Endothelial cell of umbilical vein (primary cell): ENCODE measurements around the gene WDR18. TPM values are rescaled to one million over a fixed set of nuclear protein-coding genes. Genes with fewer than 3 reads are reported as not detected.

Source experiments
- BruUV-seq: library from RNA; stranded (reverse); fragments of 400-500 nt; replicated peaks from 2 replicates; lab custom pipeline; 2021; lab: Mats Ljungman, UMichigan
- CTCF ChIA-PET: fragments of 300-600, 350-600 bp; sonication (Branson Sonifier 250); formaldehyde crosslinking; loops from one replicate; lab custom pipeline; 2021; ENCODE audit warnings: antibody characterized with exemption, inconsistent platforms; lab: Charles Lee
- POLR2A ChIA-PET: fragments of 300-600, 350-600 bp; sonication (Branson Sonifier 250); formaldehyde crosslinking; loops from one replicate; lab custom pipeline; 2021; ENCODE audit warnings: antibody characterized with exemption, inconsistent platforms; lab: Charles Lee
- DNase-seq: peaks from one replicate; pipeline ENCODE4 v3.0.0-alpha.2; 2011; ENCODE audit warnings: low read depth, low spot score
- FAIRE-seq: peaks from 2 replicates; lab custom pipeline; 2011; peaks lifted over from hg19 to GRCh38; lab: Jason Lieb, UNC
- H2AFZ ChIP-seq: 2 replicates; pipeline ENCODE4 v1.6.0; 2012; ENCODE audit warnings: low read depth, low read length, control low read depth, inconsistent platforms
- H3K27ac ChIP-seq: 2 replicates; pipeline ENCODE4 v1.5.1; 2011; ENCODE audit warnings: low read depth, mild to moderate bottlenecking, control low read depth, low read length, moderate library complexity; ENCODE audit not compliant: insufficient read depth
- H3K27me3 ChIP-seq, 2 experiments: 2 replicates each; pipeline versions ENCODE4 v1.6.0 to v1.6.1; 2011; ENCODE audit warnings: low read length in 2 of 2, mixed read lengths in 1 of 2; ENCODE audit not compliant: control insufficient read depth in 2 of 2, insufficient read depth in 2 of 2
- H3K36me3 ChIP-seq, 2 experiments: 2 replicates in 1 of 2; 3 replicates in 1 of 2; pipeline ENCODE4 v1.5.1; 2011; ENCODE audit warnings: low read length in 2 of 2, mild to moderate bottlenecking in 1 of 2, moderate library complexity in 1 of 2; ENCODE audit not compliant: control insufficient read depth in 2 of 2, insufficient read depth in 2 of 2; ENCODE audit errors: extremely low read depth in 1 of 2
- H3K4me1 ChIP-seq: 3 replicates; pipeline ENCODE4 v1.5.1; 2011; ENCODE audit warnings: mild to moderate bottlenecking, low read length; ENCODE audit not compliant: control insufficient read depth, insufficient read depth; ENCODE audit errors: extremely low read depth
- H3K4me2 ChIP-seq: 2 replicates; pipeline ENCODE4 v1.6.1; 2011; ENCODE audit warnings: low read length, control low read depth, mixed read lengths; ENCODE audit not compliant: insufficient read depth
- H3K4me3 ChIP-seq, 3 experiments: fragments of 200-600 bp in 1 of 3; sonication (generic), shearing (Covaris generic) in 1 of 3; replicated peaks in 1 of 3; 2 replicates each; pipeline ENCODE4 v1.5.1; 2011 to 2016; ENCODE audit warnings: control low read depth in 3 of 3, low read length in 3 of 3, mild to moderate bottlenecking in 2 of 3, inconsistent platforms in 1 of 3, low read depth in 1 of 3, moderate library complexity in 1 of 3; ENCODE audit not compliant: insufficient read depth in 1 of 3
- H3K79me2 ChIP-seq: 2 replicates; pipeline ENCODE4 v1.6.0; 2012; ENCODE audit warnings: low read length, inconsistent platforms; ENCODE audit not compliant: control insufficient read depth, insufficient read depth
- H3K9ac ChIP-seq: replicated peaks from 2 replicates; pipeline ENCODE3; 2011; ENCODE audit warnings: low read length, control low read depth; ENCODE audit not compliant: insufficient read depth; ENCODE audit errors: extremely low read depth
- H3K9me1 ChIP-seq: replicated peaks from 3 replicates; pipeline ENCODE4 v1.6.0; 2011; ENCODE audit warnings: mild to moderate bottlenecking, low read length; ENCODE audit not compliant: control insufficient read depth, insufficient read depth; ENCODE audit errors: extremely low read depth
- H3K9me3 ChIP-seq: replicated peaks from 2 replicates; pipeline ENCODE4 v1.5.1; 2012; ENCODE audit warnings: low read length, inconsistent platforms; ENCODE audit not compliant: control insufficient read depth, insufficient read depth
- H4K20me1 ChIP-seq: replicated peaks from 2 replicates; pipeline ENCODE3; 2011; ENCODE audit warnings: mild to moderate bottlenecking, low read length; ENCODE audit not compliant: control insufficient read depth, insufficient read depth; ENCODE audit errors: extremely low read depth
- EZH2 ChIP-seq: IDR thresholded peaks from 2 replicates; pipeline ENCODE4 v1.6.1; 2012; ENCODE audit warnings: borderline replicate concordance, low read depth, mild to moderate bottlenecking, moderate library complexity, low read length, inconsistent platforms; ENCODE audit not compliant: severe bottlenecking
- FOS ChIP-seq: IDR thresholded peaks from 2 replicates; pipeline ENCODE4 v1.6.1; 2011; ENCODE audit warnings: mild to moderate bottlenecking, low read length, moderate library complexity, borderline replicate concordance; ENCODE audit not compliant: insufficient read depth
- MYC ChIP-seq: IDR thresholded peaks from one replicate; pipeline ENCODE4 v1.6.1; 2011; ENCODE audit warnings: mild to moderate bottlenecking, low read depth, low read length
- POLR2AphosphoS5 ChIP-seq: IDR thresholded peaks from 2 replicates; pipeline ENCODE4 v1.6.1; 2012; ENCODE audit warnings: low read depth, mild to moderate bottlenecking, control low read depth, low read length, moderate library complexity; ENCODE audit not compliant: insufficient read depth
- dilution Hi-C: fragments of 300-500 bp; cut with MboI; formaldehyde crosslinking; loops from one replicate; pipeline ENCODE4 v1.15.0; 2019; ENCODE audit warnings: low sequenced_read_pairs; ENCODE audit not compliant: extremely low pct_ligation_motif_present
- intact Hi-C: fragments of 100-400 bp; cut with micrococcal nuclease; formaldehyde crosslinking; loops from one replicate; pipeline ENCODE4 v1.10.0; 2022
- polyA plus RNA-seq, 4 experiments: library from polyadenylated mRNA; depleted of rRNA in 3 of 4; stranded (reverse) in 3 of 4; unstranded in 1 of 4; fragments of >200 nt; gene quantifications; 2 replicates each; pipeline versions ENCODE4 v1.2.1 to v1.2.3, GENCODE V29; 2011 to 2012; ENCODE audit warnings: missing spikeins in 1 of 4
- total RNA-seq: library from RNA; stranded (reverse); gene quantifications from 2 replicates; pipeline ENCODE4 v1.2.3, GENCODE V29; 2021
- TF ChIP-seq, protein P1 (sequence below): IDR thresholded peaks from 2 replicates; pipeline ENCODE4 v1.6.1; 2011; ENCODE audit not compliant: insufficient read depth, insufficient read length

The WDR18 gene
- total and polyA plus RNA-seq, 2 donors (not counting 3 experiments of a cell fraction or from before 2014, with no cell fraction given) = 54.8 to 102 TPM

DNA sequence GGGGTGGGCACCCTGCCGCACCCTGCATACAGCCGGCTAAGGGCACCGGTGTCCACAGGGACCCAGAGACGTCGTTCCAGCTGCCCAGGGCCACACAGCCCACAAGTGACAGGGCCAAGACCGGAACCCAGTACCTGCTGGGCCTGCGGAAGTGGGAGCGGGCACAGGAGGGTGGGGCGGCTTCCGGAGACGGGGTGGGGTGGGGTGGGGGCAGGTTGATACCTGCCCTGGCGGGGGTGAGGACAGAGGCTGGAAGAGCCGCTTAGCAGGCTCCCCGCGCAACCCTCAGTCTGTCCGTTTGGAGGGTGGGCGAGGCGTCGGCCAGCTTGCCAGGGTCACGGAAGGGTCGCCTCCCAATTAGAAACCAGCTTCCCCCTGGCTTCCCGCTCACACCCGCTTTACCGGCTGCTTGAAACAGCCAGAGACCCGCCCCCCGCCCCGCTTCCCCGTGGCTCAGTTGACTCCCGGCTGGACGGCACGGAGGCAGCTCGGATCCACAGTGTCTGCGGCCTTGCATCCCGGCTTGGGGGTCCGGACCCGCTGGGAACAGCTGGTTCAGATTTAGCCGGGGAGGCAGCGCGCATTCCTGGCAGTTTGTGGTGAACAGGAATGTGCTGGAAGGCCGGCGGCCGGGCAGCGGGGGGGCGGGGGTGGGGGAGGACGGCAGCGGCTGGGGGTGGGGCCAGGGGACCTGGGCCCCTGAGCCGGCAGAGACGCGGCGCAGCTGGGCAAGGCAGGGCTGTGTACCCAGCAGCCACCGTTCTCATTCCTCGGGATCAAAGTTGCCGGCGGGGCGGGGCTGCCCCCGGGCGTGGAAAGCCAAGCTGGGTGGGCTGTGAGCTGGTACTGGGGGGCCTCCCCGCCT lies 44.1 kb downstream of the WDR18 start:
- Histone ChIP-seq H3K4me2 (peak overlapping the region; percentile 76), H4K20me1 (no peaks in the 10 kb centered on the region), H3K9me1 (no peaks in the 10 kb centered on the region), H3K79me2 (peaks cover 44% of the 10 kb centered on the region), H3K4me1 (peaks cover 9% of the 10 kb centered on the region), H3K4me3 (peak overlapping the region; percentile 52 to 88 (median 84)), H3K9ac (peak overlapping the region; percentile 89), H2AFZ (no peak overlapping the region), H3K36me3 (peaks cover 2 to 11% of the 10 kb centered on the region in 2 experiments), H3K27me3 (no peaks in the 10 kb centered on the region), H3K27ac (no peak overlapping the region), H3K9me3 (no peaks in the 10 kb centered on the region)
- POLR2A ChIA-PET = interaction anchor here (0.5 to 5.7 kb wide), 7 partner anchors 11 to 995 kb away, joined by 3 to 36 read pairs (median 5); partner anchors contain the start of genes ABCA7 and CIRBP
- peak; percentile 47 for DNase-seq
- CTCF ChIA-PET = interaction anchor here (0.8 to 1.8 kb wide), 4 partner anchors 11 to 44 kb away, joined by 3 to 7 read pairs (median 3); partner anchors contain the start of genes ABCA7 and WDR18
- FAIRE-seq = peak; percentile 46
- dilution Hi-C loops = no loop called here
- BruUV-seq = no TSS peak
- intact Hi-C loops = no loop called here
- no peak for TF ChIP-seq FOS
- TF ChIP-seq MYC = no peak
- peak; percentile 52 for TF ChIP-seq POLR2AphosphoS5
- no peak for TF ChIP-seq EZH2
- TF ChIP-seq, protein P1, sequence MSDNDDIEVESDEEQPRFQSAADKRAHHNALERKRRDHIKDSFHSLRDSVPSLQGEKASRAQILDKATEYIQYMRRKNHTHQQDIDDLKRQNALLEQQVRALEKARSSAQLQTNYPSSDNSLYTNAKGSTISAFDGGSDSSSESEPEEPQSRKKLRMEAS = no peak
